ENCODE measurements around the gene C1orf116.

- TF ChIP-seq CTCF (IDR thresholded peaks at IDR 0.05 in 2 of 3, conservative IDR thresholded peaks at IDR 0.05 in 1 of 3; ENCODE audit: control insufficient read depth in 2 of 3, extremely low read depth in 1 of 3, insufficient read depth in 1 of 3, low read depth in 3 of 3, low read length in 3 of 3) = no peak
- TF ChIP-seq USF1 (IDR thresholded peaks at IDR 0.05; ENCODE audit: borderline replicate concordance, extremely low read length, insufficient read depth, low read depth, low read length) = no peak
- no peak for TF ChIP-seq HDAC2 (IDR thresholded peaks at IDR 0.05)
- no peak for TF ChIP-seq SMC3 (IDR thresholded peaks at IDR 0.05; ENCODE audit: borderline replicate concordance, low read length)
- TF ChIP-seq POLR2AphosphoS5 (IDR thresholded peaks at IDR 0.05; ENCODE audit: low read length) = no peak
- TF ChIP-seq REST (IDR thresholded peaks at IDR 0.05; ENCODE audit: low read depth, low read length) = no peak
- no peak for TF ChIP-seq ETV6 (conservative IDR thresholded peaks at IDR 0.05 in 1 of 2, IDR thresholded peaks at IDR 0.05 in 1 of 2; ENCODE audit: borderline replicate concordance in 1 of 2, low read depth in 1 of 2)
- no peak for TF ChIP-seq EZH2 (IDR thresholded peaks at IDR 0.05; ENCODE audit: borderline replicate concordance, control insufficient read depth, low read depth, low read length)
Measured at GRCh38 chr1:207047505-207047904, 14.9 kb upstream of the C1orf116 start.
